Measurements from ENCODE around the gene STK33.

Gene STK33

GRCh38 chr11:8408151-8408941, 185.7 kb downstream of the STK33 start:
- Histone ChIP-seq H3K4me1 (no peaks in the 10 kb centered on the region), H3K36me3 (no peaks in the 10 kb centered on the region), H3K27ac (no peak overlapping the region), H3K27me3 (no peaks in the 10 kb centered on the region), H3K4me3 (no peak overlapping the region), H3K9me3 (peaks cover 0 to 5% (median 0%) of the 10 kb centered on the region in 3 donors)
- no peak for TF ChIP-seq CTCF (IDR thresholded peaks at IDR 0.05)
- no peak for DNase-seq
- intact Hi-C loops (cut with DNase I; ENCODE audit: low total_unique reads) = no loop called here

- no peaks in the 10 kb centered on the region for H3K27me3 ChIP-seq
- H3K9me3 ChIP-seq = peaks cover 0 to 5% (median 0%) of the 10 kb centered on the region in 3 donors
- no peaks in the 10 kb centered on the region for H3K36me3 ChIP-seq
- no peak for DNase-seq
- H3K27ac ChIP-seq = no peak overlapping the region
- no peaks in the 10 kb centered on the region for H3K4me1 ChIP-seq
- intact Hi-C loops (cut with DNase I; ENCODE audit: low total_unique reads) = no loop called here
- no peak for TF ChIP-seq CTCF (IDR thresholded peaks at IDR 0.05)
- no peak overlapping the region for H3K4me3 ChIP-seq
Observed at GRCh38 chr11:8403310-8403709, 190.7 kb downstream of the STK33 start.

- Histone ChIP-seq H3K4me1 (peaks cover 0 to 13% (median 4%) of the 10 kb centered on the region in 4 donors), H3K9me3 (peaks cover 0 to 5% (median 0%) of the 10 kb centered on the region in 3 donors), H3K27me3 (no peaks in the 10 kb centered on the region), H3K36me3 (no peaks in the 10 kb centered on the region), H3K4me3 (no peak overlapping the region), H3K27ac (no peak overlapping the region)
- intact Hi-C loops (cut with DNase I; ENCODE audit: low total_unique reads) = loop anchor here (2.0 kb wide), 1 partner anchor 34 kb away; no protein-coding TSS in a partner anchor
- no peak for TF ChIP-seq CTCF (IDR thresholded peaks at IDR 0.05)
- no peak for DNase-seq
Observed at GRCh38 chr11:8392886-8393285, 201.1 kb downstream of the STK33 start.

- Histone ChIP-seq H3K27me3 (no peaks in the 10 kb centered on the region), H3K4me3 (no peak overlapping the region), H3K9me3 (peaks cover 0 to 5% (median 0%) of the 10 kb centered on the region in 3 donors), H3K36me3 (no peaks in the 10 kb centered on the region), H3K4me1 (peaks cover 0 to 13% (median 4%) of the 10 kb centered on the region in 4 donors), H3K27ac (no peak overlapping the region)
- DNase-seq = no peak
- intact Hi-C loops (cut with DNase I; ENCODE audit: low total_unique reads) = loop anchor here (2.0 kb wide), 1 partner anchor 35 kb away; no protein-coding TSS in a partner anchor
- TF ChIP-seq CTCF (IDR thresholded peaks at IDR 0.05) = no peak
Observed at GRCh38 chr11:8392166-8392565, 201.9 kb downstream of the STK33 start.

GRCh38 chr11:8390851-8391612, 203.0 kb downstream of the STK33 start:
- intact Hi-C loops (cut with DNase I; ENCODE audit: low total_unique reads) = no loop called here
- no peak for DNase-seq
- Histone ChIP-seq H3K4me3 (no peak overlapping the region), H3K4me1 (peaks cover 0 to 13% (median 4%) of the 10 kb centered on the region in 4 donors), H3K27me3 (no peaks in the 10 kb centered on the region), H3K9me3 (no peaks in the 10 kb centered on the region), H3K36me3 (no peaks in the 10 kb centered on the region), H3K27ac (no peak overlapping the region)
- TF ChIP-seq CTCF (IDR thresholded peaks at IDR 0.05) = no peak

Measured in tibial artery (tissue), 4 donors.